Epidermal melanocyte (primary cell): ENCODE data around the gene CAMK2D.

ENCODE experiments used
- DNase-seq: peaks from one replicate; pipeline ENCODE4 v3.0.0; 2011; ENCODE audit warnings: low spot score; ENCODE audit not compliant: insufficient read length

CAMK2D gene

DNA sequence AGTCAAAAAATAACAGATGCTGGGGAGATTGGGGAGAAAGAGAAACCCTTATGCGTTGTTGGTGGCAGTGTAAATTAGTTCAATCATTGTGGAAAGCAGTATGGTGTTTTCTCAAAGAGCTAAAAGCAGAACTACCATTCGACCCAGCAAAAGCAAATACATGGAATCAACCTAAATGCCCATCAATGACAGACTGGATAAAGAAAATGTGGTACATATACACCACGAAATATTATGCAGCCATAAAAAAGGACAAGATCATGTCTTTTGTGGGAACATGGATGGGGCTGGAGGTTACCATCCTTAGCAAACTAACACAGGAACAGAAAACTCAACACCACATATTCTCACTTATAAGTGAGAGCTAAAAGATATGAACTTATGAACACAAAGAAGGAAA, 188.9 kb downstream of the CAMK2D start:
- DNase-seq, result no peak

DNA sequence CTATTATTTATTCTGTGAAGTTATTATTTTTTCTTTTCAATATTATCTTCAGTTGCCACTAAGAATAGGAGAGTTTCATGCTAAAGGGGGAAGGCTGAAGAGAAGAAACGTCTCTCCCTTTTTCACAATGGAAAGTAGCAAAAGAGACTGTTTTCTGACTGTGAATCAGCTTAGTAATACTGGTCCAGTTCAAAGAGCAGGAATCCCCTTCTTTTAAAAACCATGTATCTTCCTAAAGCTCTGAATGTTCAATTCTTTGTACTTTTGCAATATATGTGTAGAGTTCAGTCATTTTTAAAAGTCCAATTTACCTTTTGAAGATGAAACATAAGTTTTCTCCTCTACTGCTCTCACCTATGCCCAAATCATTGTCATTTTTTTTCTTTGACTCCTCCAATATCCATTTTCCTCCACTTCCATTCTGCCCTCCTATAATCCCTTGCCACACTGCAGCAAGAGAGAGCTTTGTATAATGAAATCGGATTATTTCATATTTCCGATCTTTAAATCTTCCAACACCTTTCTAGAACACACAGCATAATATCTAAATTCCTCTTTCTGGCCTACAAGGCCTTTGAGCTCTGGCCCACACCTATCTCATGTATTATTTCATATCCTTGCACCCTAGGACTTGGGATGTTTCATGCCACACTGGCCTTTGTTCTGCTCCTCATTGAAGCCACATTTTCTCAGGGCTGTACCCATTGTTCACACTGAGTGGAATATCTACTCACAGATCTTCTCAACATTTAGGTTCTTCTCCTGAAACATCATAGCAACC, 195.3 kb downstream of the CAMK2D start:
- no peak for DNase-seq

DNA sequence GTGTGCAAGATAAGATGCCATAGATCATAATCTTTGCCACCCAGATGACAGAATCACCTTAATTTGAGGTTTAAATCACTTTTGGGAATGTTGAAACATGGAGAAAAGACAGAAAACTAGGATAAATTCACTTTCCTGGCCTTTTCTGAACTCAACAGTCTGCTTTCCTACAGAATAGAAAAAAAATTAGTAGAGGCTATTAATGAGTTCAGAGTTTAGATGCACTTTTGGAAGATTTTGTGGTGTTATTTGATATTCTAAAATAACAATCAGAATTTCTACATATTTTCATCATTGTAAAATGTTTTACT, 195.9 kb downstream of the CAMK2D start:
- no peak for DNase-seq

DNA sequence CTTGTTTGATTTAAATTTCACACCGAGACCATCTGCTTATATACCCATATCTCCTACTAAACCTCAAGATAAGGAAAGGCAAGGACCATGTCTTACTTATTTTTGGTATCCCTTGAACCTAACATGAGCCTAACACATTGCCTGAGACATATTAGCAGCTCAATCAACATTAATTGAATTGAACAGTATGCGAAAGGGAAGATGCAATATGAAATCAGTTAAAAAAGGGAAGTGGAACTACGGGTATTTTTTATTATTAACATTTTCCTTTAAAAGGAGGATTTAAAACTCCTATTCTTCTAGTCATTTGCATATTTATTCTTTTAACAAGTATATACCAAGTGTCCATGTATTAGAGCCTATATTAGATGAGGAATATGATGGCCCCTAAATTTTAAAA, 197.0 kb downstream of the CAMK2D start:
- DNase-seq, result no peak

DNA sequence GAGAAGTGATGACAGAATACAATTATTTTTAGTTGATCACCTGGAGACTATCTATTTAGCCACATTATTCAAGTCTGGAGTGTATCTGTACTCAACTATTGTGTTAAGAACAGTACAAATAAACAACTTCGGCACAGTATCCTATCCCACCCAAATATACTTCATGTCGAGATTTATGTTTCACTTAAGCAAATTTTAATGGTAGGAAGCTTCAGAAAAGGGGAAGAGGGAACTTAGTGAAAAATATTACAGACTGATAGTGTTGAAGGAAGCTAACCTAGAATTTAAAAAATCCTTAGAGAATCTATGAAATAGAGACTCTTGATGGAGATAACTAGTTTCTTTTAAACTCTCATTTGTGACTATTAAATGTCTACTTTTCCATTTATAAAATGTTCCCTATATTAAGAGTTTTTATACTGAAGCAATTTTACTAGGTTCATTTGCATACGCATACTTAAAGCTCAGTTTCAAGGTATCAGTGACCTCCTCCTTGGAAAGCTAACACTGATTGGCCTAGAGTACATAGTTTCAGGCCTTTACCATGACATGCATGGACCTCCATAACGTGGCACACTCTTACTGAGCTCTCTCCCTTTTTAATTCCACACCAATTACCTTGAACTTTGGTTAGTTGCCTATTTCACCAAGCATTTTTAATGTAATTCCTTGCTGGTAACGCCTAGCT, 197.7 kb downstream of the CAMK2D start:
- DNase-seq, result no peak

DNA sequence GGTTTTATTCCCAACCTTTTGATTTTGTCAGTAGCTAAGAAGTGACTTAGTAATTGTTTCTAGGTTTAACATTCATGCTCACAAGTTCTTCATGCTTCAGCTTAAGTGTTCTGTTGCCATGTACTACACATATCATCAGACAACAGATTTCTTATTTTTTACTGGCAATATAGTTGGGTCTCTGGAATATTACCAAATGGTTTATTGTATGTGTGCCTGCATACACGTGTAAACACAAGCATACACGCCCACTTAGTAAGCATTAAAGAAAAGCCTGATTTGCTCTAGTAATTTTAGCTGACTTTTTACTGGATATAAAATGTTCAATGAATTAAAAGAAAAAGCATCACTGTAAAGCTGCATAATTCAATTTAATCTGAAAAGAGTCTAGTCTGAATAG, 199.8 kb downstream of the CAMK2D start:
- no peak for DNase-seq

DNA sequence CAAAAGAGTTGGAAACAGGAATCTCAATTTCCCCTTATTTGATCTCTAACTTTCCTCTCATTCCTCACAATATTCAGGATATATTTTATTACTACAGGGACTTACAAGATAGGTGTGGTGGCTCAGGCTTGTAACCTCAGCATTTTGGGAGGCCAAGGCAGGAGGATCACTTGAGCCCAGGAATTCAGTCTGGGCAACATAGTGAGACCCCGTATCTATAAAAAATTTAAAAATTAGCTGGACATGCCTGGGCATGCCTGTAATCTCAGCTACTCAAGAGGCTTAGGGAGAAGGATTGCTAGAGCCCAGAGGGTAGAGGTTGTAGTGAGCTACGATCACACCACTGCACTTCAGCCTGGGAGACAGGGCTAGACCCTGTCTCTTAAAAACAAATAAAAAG, 200.4 kb downstream of the CAMK2D start:
- DNase-seq, result no peak

DNA sequence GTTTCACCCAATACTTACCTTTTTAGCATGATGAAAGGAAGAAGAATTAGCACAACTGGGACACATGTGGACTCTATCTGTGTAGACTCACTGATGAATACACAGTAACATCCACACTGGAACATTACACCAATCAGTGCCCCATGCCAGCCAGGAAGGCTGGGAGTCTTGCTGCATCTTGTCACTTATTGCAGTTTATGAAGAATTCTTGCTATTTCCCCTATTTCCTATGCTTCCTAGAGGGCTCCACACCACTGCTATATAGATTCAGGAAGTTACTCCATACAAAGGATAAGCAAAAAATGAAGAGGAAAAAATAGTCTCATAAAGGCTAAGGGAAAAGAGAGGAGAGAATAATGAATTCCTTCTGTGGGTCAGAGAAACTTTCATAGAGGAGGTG, 201.0 kb downstream of the CAMK2D start:
- DNase-seq, result no peak

DNA sequence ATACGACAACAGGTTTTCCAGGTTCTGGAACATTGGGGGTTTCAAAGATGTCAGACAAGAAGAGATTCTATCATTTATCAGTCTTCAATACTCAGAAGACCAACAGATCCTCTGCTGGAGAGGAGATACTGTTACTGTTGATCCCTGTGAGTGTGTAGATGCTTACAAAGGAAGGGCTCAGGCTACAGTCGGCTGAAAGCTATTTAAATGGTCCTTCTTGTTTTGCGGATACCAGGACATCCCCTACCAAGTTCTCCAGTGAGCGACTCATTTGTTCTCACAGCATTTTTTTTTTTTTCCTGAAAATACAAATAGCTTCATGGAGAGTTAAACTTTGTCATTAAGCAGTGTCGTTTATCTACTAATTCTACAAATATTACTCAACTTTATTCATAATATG, 201.6 kb downstream of the CAMK2D start:
- no peak for DNase-seq

DNA sequence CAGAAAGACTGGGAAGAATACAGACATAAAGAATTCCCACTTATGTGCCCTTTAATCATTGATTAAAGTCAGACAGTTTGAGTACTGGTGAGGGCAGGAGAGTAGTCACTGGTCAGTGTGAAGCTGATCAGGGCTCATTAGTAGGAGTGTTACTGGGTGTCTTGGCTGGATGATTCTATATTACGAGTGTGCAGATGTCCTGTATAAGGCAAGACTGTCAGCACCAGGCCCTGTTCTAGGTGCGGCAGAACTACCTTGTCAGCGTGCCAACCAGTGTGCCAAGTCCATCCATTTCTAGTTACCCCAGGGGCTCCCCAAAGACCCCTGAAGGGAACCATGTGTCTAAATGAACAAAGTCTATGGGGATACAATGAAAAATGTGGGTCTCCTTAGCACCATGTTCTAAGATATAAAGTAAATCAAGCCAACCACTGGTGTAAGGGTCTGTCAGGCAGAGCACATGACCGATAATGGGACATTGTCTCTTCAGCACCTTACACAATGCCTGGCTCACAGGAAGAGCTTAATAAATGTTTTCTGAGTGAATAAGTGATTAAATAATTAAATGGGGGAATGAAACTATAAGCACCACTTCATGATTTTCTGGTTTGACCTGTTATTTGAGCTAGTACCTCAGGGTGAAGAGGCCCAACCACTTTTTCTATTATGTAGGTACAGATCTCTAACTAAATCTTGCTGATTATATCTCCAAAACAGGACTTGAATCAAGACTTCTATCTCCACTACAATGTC, 205.0 kb downstream of the CAMK2D start:
- no peak for DNase-seq

DNA sequence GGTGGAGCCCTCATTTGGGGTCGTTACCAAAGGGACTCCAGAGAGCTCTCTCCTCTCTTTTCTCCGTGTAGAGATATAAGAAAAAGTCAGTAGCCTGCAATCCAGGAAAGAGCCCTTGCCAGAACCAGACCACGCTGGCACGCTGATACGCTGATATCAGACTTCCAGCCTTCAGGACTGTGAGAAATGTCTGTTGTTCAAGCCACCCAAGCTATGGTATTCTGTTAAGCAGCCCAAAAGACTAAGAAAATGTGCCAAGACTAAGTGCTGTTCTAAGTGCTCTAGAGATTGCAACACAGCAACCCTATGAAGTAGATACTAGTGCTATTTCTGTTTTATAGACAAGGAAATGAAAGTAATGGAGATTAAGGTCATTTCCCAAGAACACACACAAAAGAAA, 205.7 kb downstream of the CAMK2D start:
- DNase-seq, result no peak

DNA sequence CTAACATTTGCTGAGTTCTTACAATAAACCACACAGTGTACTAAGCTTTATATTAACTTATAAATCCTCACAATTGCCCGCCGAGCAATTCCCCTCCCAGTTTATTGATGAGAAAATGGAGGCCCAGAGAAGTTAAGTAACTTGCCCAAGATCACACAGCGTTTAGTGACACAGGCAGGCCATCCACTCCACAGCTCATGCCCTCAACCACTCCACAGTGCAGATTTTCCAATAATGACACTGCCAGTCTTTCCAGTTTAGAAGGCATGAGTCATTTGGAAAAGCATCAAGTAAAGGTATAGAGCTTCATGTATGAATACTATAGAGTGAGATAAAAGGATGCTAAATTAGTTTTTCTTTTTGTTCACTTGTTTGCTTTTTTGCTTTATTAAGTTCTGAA, 208.5 kb downstream of the CAMK2D start:
- no peak for DNase-seq

DNA sequence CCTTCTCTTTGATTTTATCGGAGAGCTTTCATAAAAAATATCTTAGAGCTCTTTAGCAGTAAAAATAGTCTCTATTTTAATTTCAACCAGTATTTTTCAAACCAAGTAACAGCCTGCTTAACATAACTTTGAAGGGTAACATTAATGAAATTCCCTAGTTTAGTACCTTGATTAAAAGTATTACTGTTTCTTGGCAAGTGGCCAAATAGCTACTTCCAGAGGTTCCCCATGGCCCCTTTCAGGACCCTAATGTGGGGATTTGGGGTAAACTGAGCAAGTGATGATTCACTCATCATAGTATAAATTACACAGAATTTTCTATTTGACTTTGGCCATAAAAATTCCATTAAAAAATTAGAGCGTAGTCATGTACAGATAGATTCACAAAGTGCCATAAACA, 211.0 kb downstream of the CAMK2D start:
- DNase-seq, result no peak

DNA sequence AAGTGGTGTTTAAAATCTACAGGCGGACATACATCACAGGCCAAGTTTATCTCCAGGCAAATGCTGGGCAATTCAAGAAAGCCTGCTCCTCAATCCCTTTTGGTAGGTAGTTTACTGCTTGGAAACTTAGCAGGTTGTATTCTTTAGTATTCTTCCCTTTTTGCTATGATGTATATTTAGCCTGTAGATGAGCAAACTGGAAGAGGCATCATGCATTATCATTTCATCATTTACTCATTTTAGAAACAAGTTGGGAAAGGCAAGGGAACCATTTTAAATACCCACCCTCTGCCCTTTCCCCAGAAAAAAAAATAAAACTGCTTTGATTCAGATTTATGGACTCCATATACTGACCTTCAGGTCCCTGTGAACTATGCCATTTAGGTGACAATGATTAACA, 213.2 kb downstream of the CAMK2D start:
- DNase-seq, result no peak

DNA sequence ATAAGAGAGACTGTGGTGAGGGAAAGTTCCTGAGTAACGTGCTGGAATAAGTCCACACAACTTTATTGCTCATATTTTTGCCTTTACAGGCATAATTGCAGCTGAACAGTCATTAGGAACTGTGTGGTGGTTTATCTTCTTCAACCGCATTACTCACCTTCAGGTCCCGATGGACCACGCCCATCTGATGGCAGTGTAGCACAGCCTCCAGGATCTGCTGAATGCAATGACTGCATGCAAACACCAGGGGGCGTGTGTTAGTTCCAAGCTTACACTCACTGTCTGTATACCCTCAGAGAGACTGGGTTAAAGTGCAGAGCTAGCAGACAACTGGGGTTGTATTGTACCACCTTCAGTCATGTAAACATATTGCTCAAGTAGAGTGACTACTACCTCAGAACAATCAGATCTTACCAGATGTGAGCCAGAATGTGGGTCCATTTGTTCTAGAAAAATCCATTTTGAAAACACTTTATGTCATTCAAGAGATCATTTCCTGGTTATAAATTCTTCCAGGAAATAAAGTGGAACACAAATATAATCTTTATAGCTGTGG, 214.0 kb downstream of the CAMK2D start:
- peak; percentile 54 for DNase-seq

DNA sequence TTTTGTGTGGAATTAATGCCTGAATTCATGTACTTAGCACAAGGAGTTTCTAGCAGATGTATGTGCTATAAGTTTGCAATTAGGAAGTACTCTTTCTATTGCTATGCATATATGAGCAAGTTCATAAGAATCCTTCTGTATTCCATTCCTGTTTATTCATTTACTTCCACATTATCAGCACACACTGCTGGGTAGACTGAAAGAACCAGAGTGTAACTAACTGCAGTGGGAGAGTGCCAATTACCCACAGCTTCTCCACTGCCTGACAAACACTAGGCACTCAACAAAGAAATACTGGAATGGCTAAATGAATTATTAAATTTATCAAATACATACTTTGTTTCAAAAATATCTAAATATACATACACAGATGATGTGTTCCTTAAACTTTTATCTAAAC, 219.6 kb downstream of the CAMK2D start:
- no peak for DNase-seq

DNA sequence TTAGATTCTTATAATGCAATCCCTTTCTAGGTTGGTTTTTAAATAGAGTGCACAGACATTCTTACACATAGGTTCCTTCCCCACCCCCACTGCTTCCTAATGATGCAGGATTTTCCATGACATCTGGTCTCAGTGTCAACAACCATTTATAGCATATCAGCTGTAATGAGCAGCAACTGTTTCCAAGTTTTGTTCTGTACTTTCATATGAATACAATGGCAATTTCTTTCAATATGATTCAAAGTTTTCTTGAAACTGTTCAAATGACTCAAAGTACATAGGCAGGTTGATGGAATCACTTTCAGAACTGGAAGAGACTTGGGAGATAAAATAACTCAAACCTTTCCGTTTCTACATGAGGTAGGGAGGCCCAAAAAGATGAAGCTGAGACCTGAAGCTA, 220.7 kb downstream of the CAMK2D start:
- no peak for DNase-seq

DNA sequence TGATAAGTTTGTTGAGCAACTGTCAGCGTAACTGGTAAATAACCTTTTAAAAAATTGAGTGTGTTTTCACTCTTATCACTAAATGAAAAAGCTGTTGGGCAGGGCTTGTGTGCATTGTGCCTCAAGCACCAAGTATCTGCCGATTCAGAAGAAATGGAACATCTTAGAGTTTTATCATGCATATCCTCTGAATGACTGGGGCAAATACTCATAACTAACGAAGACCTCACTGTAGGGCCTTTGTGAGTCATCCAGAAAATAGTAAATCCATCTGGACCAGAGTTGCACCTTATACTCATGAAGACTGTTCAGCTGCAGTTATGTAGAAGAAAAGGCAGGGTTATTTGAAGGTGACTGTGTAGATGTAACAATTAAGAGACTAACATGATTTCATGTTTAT, 222.1 kb downstream of the CAMK2D start:
- no peak for DNase-seq

DNA sequence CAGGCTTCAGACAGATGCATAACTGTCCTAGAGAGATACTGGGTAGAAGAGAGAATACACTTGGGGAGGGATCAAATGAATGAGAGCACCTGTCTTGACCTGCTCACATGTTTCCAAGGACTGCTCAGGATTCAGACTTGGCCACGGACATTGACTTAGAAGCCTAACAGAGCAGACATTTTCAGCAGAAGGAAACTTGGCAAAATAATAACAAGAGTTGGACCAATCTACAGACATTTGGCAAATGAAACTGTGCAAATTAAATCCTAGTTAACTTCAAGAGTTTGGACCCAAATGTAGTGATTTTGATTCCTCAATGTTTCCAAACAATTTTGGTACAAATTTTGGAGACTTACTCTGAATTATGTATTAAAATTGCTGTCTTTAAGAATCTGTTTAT, 223.9 kb downstream of the CAMK2D start:
- DNase-seq, result no peak

DNA sequence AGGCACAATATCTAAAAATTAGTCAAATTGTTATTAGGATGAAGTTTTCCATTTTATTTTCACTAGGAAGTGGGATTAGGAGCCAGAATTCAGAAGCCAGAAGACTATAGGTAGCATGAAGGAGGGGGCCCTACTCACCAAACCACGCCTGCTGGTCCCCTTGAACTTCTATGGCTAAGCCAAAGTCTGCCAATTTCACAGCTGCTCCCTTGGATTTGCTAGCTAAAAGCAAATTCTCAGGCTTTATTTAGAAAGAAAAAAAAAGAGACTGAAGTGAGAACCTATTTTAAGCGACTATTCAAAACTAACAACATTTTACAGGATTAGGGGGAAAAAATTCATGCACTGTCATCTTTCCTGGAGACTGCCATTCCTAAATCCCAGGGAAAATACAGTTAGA, 224.3 kb downstream of the CAMK2D start:
- DNase-seq, result no peak

DNA sequence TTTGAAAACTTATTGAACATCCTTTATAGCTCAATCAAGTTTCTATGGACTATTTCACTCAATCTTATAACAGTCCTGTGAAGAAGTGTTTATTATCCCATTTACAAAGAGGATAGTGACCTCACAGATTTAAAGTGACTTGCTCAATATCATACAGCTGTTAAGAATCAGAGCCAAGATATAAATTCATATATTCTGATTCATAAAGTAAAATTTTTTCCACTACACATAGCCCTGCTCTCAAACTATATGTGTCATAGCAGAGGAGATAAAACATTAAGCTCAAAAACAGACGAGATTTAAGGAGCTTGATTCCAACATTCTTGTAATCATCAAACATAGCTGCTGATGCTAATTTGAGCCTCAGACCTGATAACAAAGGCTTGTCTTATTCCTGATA, 226.8 kb downstream of the CAMK2D start:
- DNase-seq, result no peak

DNA sequence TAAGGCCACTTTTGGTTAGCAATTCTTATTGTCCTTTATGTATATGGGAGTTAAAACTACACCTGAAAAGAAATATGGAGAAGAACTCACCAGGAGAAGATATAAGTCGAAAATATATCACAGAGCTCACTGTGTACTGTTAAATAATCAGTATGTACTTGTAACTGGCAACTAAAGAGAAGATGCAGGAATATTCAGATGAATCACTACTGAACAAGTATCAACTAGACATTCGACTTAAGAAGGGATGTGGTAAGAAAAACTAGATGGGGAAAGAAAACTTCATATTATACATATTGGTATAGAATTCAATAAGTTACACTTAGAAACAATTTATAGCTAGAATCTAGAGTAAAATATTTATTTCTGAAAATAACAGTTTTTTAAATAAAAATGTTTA, 230.0 kb downstream of the CAMK2D start:
- no peak for DNase-seq
